ENCODE measurements around the gene KIRREL3. TPM values are rescaled to one million over a fixed set of nuclear protein-coding genes. Genes with fewer than 3 reads are reported as not detected.

KIRREL3 gene
- total and polyA plus RNA-seq, 2 of the 8 experiments (the other 6 are each of a cell fraction or from before 2014, with no cell fraction given): 0.29 to 0.32 TPM

- no peak overlapping the region for H4K8ac ChIP-seq (ENCODE audit: extremely low read depth, insufficient read depth, low read length)
- FAIRE-seq: no peak
- no peak for TF ChIP-seq NRF1 (IDR thresholded peaks at IDR 0.05; ENCODE audit: low read depth, low read length)
- no peak for TF ChIP-seq POU5F1 (IDR thresholded peaks at IDR 0.05; ENCODE audit: low read depth, low read length)
- no peak for TF ChIP-seq TBP (IDR thresholded peaks at IDR 0.05; ENCODE audit: low read depth, low read length)
- TF ChIP-seq SAP30 (IDR thresholded peaks at IDR 0.05; ENCODE audit: insufficient read depth, insufficient replicate concordance, low read length): no peak
- TF ChIP-seq TCF12 (IDR thresholded peaks at IDR 0.05; ENCODE audit: low read depth, low read length): no peak
- no peak for TF ChIP-seq FOSL1 (IDR thresholded peaks at IDR 0.05; ENCODE audit: insufficient read depth, low read depth, low read length)
- no peak for TF ChIP-seq GTF2F1 (IDR thresholded peaks at IDR 0.05; ENCODE audit: borderline replicate concordance, low read depth, low read length)
- no peak for TF ChIP-seq RBBP5 (IDR thresholded peaks at IDR 0.05; ENCODE audit: borderline replicate concordance, low read depth, low read length)
- no peak for TF ChIP-seq CEBPB (IDR thresholded peaks at IDR 0.05; ENCODE audit: low read depth, low read length)
- TF ChIP-seq KDM4A (IDR thresholded peaks at IDR 0.05; ENCODE audit: low read depth, low read length, severe bottlenecking): no peak
- no peak for TF ChIP-seq HDAC6 (IDR thresholded peaks at IDR 0.05; ENCODE audit: low read depth, low read length)
- TF ChIP-seq USF2 (IDR thresholded peaks at IDR 0.05; ENCODE audit: low read length): no peak
- TF ChIP-seq TEAD4 (IDR thresholded peaks at IDR 0.05; ENCODE audit: low read depth, low read length): no peak
- no peak for TF ChIP-seq KDM5A (IDR thresholded peaks at IDR 0.05; ENCODE audit: low read length)
These were observed 245.0 kb downstream of the KIRREL3 start for GRCh38 chr11:126755526-126755925.

More at GRCh38 chr11:126755526-126755925, 245.0 kb downstream of the KIRREL3 start:
- Histone ChIP-seq H3K9me3 (ENCODE audit: insufficient read depth in 2 of 2, low read depth in 1 of 2, low read length in 1 of 2) (no peaks in the 10 kb centered on the region; a peak in 1 of 4 replicates), H2BK20ac (ENCODE audit: low read length) (no peak overlapping the region), H3K9ac (replicated peaks in 1 of 4; ENCODE audit: extremely low read depth in 1 of 4, low read depth in 3 of 4, low read length in 3 of 4) (no peak overlapping the region), H3K27ac (ENCODE audit: low read depth, low read length) (no peak overlapping the region), H4K20me1 (replicated peaks in 1 of 2; ENCODE audit: control insufficient read depth in 1 of 2, insufficient read depth in 2 of 2, low read length in 2 of 2) (no peaks in the 10 kb centered on the region), H3K4ac (replicated peaks; ENCODE audit: insufficient read length, low read depth, low read length) (no peak overlapping the region), H3K14ac (ENCODE audit: insufficient read length) (no peak overlapping the region), H3K4me1 (replicated peaks in 1 of 4; ENCODE audit: control insufficient read depth in 3 of 4, insufficient read depth in 4 of 4, low read length in 3 of 4) (no peaks in the 10 kb centered on the region), H2AFZ (ENCODE audit: low read length) (no peak overlapping the region), H2BK5ac (ENCODE audit: low read depth, low read length) (no peak overlapping the region), H3K79me1 (ENCODE audit: low read depth, low read length) (no peaks in the 10 kb centered on the region), H2BK120ac (replicated peaks; ENCODE audit: low read depth, low read length) (no peak overlapping the region), H3K27me3 (replicated peaks in 1 of 4; ENCODE audit: control insufficient read depth in 3 of 4, extremely low read depth in 1 of 4, insufficient read depth in 3 of 4, low read length in 3 of 4) (no peaks in the 10 kb centered on the region), H3K56ac (replicated peaks; ENCODE audit: insufficient read length, low read depth, low read length) (no peak overlapping the region), H4K5ac (ENCODE audit: insufficient read length, low read depth, low read length) (no peak overlapping the region), H3K23me2 (ENCODE audit: low read depth, low read length) (no peaks in the 10 kb centered on the region), H3K23ac (ENCODE audit: insufficient read length) (no peak overlapping the region), H3K79me2 (ENCODE audit: control insufficient read depth in 1 of 2, insufficient read depth in 2 of 2, low read length in 2 of 2) (no peaks in the 10 kb centered on the region), H3K4me2 (ENCODE audit: insufficient read depth in 1 of 2, low read depth in 2 of 2, low read length in 2 of 2) (no peak overlapping the region), H2BK15ac (ENCODE audit: low read length) (no peak overlapping the region), H4K91ac (replicated peaks; ENCODE audit: insufficient read length, low read length) (no peak overlapping the region), H2AK5ac (ENCODE audit: low read depth, low read length) (no peak overlapping the region), H3K36me3 (ENCODE audit: control insufficient read depth in 2 of 4, insufficient read depth in 4 of 4, low read length in 3 of 4) (no peaks in the 10 kb centered on the region), H2BK12ac (ENCODE audit: low read depth, low read length) (no peak overlapping the region), H3K18ac (ENCODE audit: extremely low read depth, low read length) (no peak overlapping the region), H3K4me3 (ENCODE audit: extremely low read depth in 1 of 4, insufficient read depth in 2 of 4, low read depth in 3 of 4, low read length in 4 of 4) (no peak overlapping the region)
- ChIA-PET POLR2A (ENCODE audit: partially characterized antibody) (no interaction called here), CTCF (ENCODE audit: partially characterized antibody) (interaction anchor here (0.7 to 2.5 kb wide), 5 partner anchors 9 to 136 kb away, joined by 3 to 9 read pairs (median 4); no protein-coding TSS in a partner anchor)
- WGBS, 2 experiments (ENCODE audit: extremely low coverage in 1 of 2, insufficient coverage in 1 of 2, insufficient read length in 1 of 2, insufficient replicate concordance in 2 of 2, low coverage in 1 of 2, low lambda C conversion rate in 2 of 2, missing lambda C conversion rate in 1 of 2): 79% methylated on average over 2 of the region's 4 CpGs; no CpG with 5 or more reads in 1 of the 2 experiments
- DNase-seq (ENCODE audit: low read depth in 1 of 2, low spot score in 2 of 2): no peak

All from H1 (cell line).